HepG2 (cell line): ENCODE results near the gene MNAT1. TPM values are rescaled to one million over a fixed set of nuclear protein-coding genes. Genes with fewer than 3 reads are reported as not detected.

Experiments used
- BHLHE40 ChIP-seq: IDR thresholded peaks from 2 replicates; pipeline ENCODE4 v1.6.1; 2011; ENCODE audit warnings: low read length, improper control_type of control experiment
- CHCHD3 ChIP-seq: sonication (generic); formaldehyde crosslinking; IDR thresholded peaks from 2 replicates; pipeline ENCODE4 v1.8.0; 2022; ENCODE audit warnings: mild to moderate bottlenecking, missing genetic modification reagents, moderate library complexity
- EHMT2 ChIP-seq: fragments of 200-600 bp; sonication (generic); IDR thresholded peaks from 2 replicates; pipeline ENCODE4 v1.7.0; 2017; ENCODE audit warnings: antibody characterized with exemption, low read depth, low read length, borderline replicate concordance
- KMT2B ChIP-seq: IDR thresholded peaks from 2 replicates; pipeline ENCODE4 v1.6.1; 2016; ENCODE audit warnings: missing genetic modification reagents, missing compliant biosample characterization
- MLLT10 ChIP-seq: sonication (generic); formaldehyde crosslinking; IDR thresholded peaks from 2 replicates; pipeline ENCODE4 v1.4.0; 2020; ENCODE audit warnings: missing genetic modification reagents
- MTA1 ChIP-seq: sonication (generic); formaldehyde crosslinking; IDR thresholded peaks from 2 replicates; pipeline ENCODE4 v1.4.0; 2020; ENCODE audit warnings: missing genetic modification reagents, mild to moderate bottlenecking, borderline replicate concordance
- NR1H2 ChIP-seq: sonication (generic); formaldehyde crosslinking; IDR thresholded peaks from 2 replicates; pipeline ENCODE4 v1.8.1; 2022; ENCODE audit warnings: low read depth, missing genetic modification reagents, borderline replicate concordance
- RBFOX2 ChIP-seq: fragments of 200-400 bp; formaldehyde crosslinking; IDR thresholded peaks from 2 replicates; pipeline ENCODE4 v1.6.1; 2017; ENCODE audit warnings: low read depth, mild to moderate bottlenecking, low read length
- REST ChIP-seq, 2 experiments: IDR thresholded peaks; 2 replicates each; pipeline ENCODE4 v1.6.1; 2011 to 2012; ENCODE audit warnings: low read length in 2 of 2, borderline replicate concordance in 1 of 2, low read depth in 1 of 2, mild to moderate bottlenecking in 1 of 2, moderate library complexity in 1 of 2
- SMARCC2 ChIP-seq: fragments of 450-650 bp; IDR thresholded peaks from 2 replicates; pipeline ENCODE4 v1.6.1; 2017; ENCODE audit warnings: antibody characterized with exemption, mild to moderate bottlenecking
- SP140L ChIP-seq: sonication (generic); formaldehyde crosslinking; IDR thresholded peaks from 2 replicates; pipeline ENCODE4 v1.4.0; 2020; ENCODE audit warnings: missing genetic modification reagents, borderline replicate concordance
- TFAP4 ChIP-seq: sonication (generic); IDR thresholded peaks from 2 replicates; pipeline ENCODE4 v1.6.1; 2016; ENCODE audit warnings: low read depth, borderline replicate concordance
- U2AF1 ChIP-seq: fragments of 200-400 bp; formaldehyde crosslinking; optimal IDR thresholded peaks from 2 replicates; pipeline ENCODE3; 2017; ENCODE audit warnings: mild to moderate bottlenecking, low read depth, low read length
- XRCC5 ChIP-seq: fragments of 200-400 bp; formaldehyde crosslinking; optimal IDR thresholded peaks from 2 replicates; pipeline ENCODE3; 2017; ENCODE audit warnings: mild to moderate bottlenecking, low read length
- ZBTB20 ChIP-seq: sonication (generic); formaldehyde crosslinking; IDR thresholded peaks from 2 replicates; pipeline ENCODE4 v1.8.1; 2023; ENCODE audit warnings: missing genetic modification reagents, low read depth, mild to moderate bottlenecking, borderline replicate concordance
- ZBTB25 ChIP-seq: IDR thresholded peaks from 2 replicates; pipeline ENCODE4 v1.6.1; 2018; ENCODE audit warnings: missing genetic modification reagents
- ZC3H4 ChIP-seq: sonication (generic); formaldehyde crosslinking; IDR thresholded peaks from 2 replicates; pipeline ENCODE4 v1.4.0; 2020; ENCODE audit warnings: missing genetic modification reagents, borderline replicate concordance
- ZMAT5 ChIP-seq: sonication (generic); formaldehyde crosslinking; IDR thresholded peaks from 2 replicates; pipeline ENCODE4 v1.5.0; 2020; ENCODE audit warnings: mild to moderate bottlenecking, low read depth, missing genetic modification reagents, borderline replicate concordance
- ZNF616 ChIP-seq: sonication (generic); formaldehyde crosslinking; IDR thresholded peaks from 2 replicates; pipeline ENCODE4 v1.5.0; 2020; ENCODE audit warnings: low read depth, mild to moderate bottlenecking, missing genetic modification reagents
- ZNF770 ChIP-seq: sonication (generic); formaldehyde crosslinking; IDR thresholded peaks from 2 replicates; pipeline ENCODE4 v1.5.0; 2020; ENCODE audit warnings: mild to moderate bottlenecking, missing genetic modification reagents
- ZNF780A ChIP-seq: sonication (generic); formaldehyde crosslinking; IDR thresholded peaks from 2 replicates; pipeline ENCODE4 v1.8.0; 2022; ENCODE audit warnings: mild to moderate bottlenecking, missing genetic modification reagents, moderate library complexity
- ZNF83 ChIP-seq: sonication (generic); formaldehyde crosslinking; IDR thresholded peaks from 2 replicates; pipeline ENCODE4 v1.4.0; 2020; ENCODE audit warnings: missing genetic modification reagents, mild to moderate bottlenecking, borderline replicate concordance
- polyA plus RNA-seq, 8 experiments: library from polyadenylated mRNA; depleted of rRNA in 3 of 8; stranded (reverse) in 7 of 8; unstranded in 1 of 8; fragments of >200 nt; fragmentation: Illumina TruSeq in 4 of 8; extraction: Trizol in 4 of 8; gene quantifications; 2 replicates each; pipeline versions ENCODE4 v1.2.1 to v1.2.3, GENCODE V29; 2011 to 2016; ENCODE audit warnings: low read depth in 4 of 8, missing spikeins in 1 of 8, mixed read lengths in 1 of 8; ENCODE audit not compliant: insufficient read depth in 1 of 8
- total RNA-seq, 5 experiments: library from RNA; depleted of rRNA; stranded (reverse); fragments of >200 nt; fragmentation: Illumina TruSeq; extraction: Trizol; gene quantifications; 2 replicates each; pipeline ENCODE4 v1.2.3, GENCODE V29; 2016; ENCODE audit warnings: low read depth in 1 of 5

The MNAT1 gene
- total and polyA plus RNA-seq, 2 of the 13 experiments (the other 11 are each of a cell fraction or from before 2014, with no cell fraction given): 49.2 to 94.8 TPM

GRCh38 chr14:60721326-60722106, 13.0 kb upstream of the MNAT1 start (continued):
- TF ChIP-seq ZMAT5 (CRISPR knock-in tag): no peak
- no peak for TF ChIP-seq MLLT10 (CRISPR knock-in tag)
- TF ChIP-seq REST (IDR thresholded peaks at IDR 0.05; ENCODE audit: borderline replicate concordance in 1 of 2, low read depth in 1 of 2, low read length in 2 of 2): no peak
- no peak for TF ChIP-seq U2AF1
- TF ChIP-seq ZNF770 (CRISPR knock-in tag): no peak
- TF ChIP-seq ZNF83 (CRISPR knock-in tag): no peak
- TF ChIP-seq BHLHE40: no peak
- TF ChIP-seq NR1H2 (CRISPR knock-in tag): no peak
- no peak for TF ChIP-seq ZNF616 (CRISPR knock-in tag)
- no peak for TF ChIP-seq SP140L (CRISPR knock-in tag)
- TF ChIP-seq ZBTB25 (CRISPR knock-in tag): no peak
- TF ChIP-seq XRCC5: peak; percentile 10
- TF ChIP-seq CHCHD3 (CRISPR knock-in tag): no peak
- peak; percentile 55 for TF ChIP-seq RBFOX2
- TF ChIP-seq MTA1 (CRISPR knock-in tag): no peak
- TF ChIP-seq ZBTB20 (CRISPR knock-in tag): peak; percentile 19; the same call in 1 of the 2 replicates
- TF ChIP-seq TFAP4: no peak
- TF ChIP-seq ZNF780A (CRISPR knock-in tag): no peak
- no peak for TF ChIP-seq SMARCC2
- peak; percentile 32; the same call in 1 of the 2 replicates for TF ChIP-seq KMT2B (CRISPR knock-in tag)
- no peak for TF ChIP-seq EHMT2
- TF ChIP-seq ZC3H4 (CRISPR knock-in tag): no peak
